K562 (cell line): Measurements from ENCODE around the gene VILL. TPM values are rescaled to one million over a fixed set of nuclear protein-coding genes. Genes with fewer than 3 reads are reported as not detected.

Source experiments
- CEBPG ChIP-seq, 3 experiments: fragments of 200-800 bp in 1 of 3; sonication (Bioruptor generic) in 1 of 3; sonication (generic) in 1 of 3; formaldehyde crosslinking in 1 of 3; IDR thresholded peaks in 2 of 3; conservative IDR thresholded peaks in 1 of 3; 2 replicates each; pipeline versions ENCODE4 v1.6.1 to v1.8.0; 2016 to 2022; ENCODE audit warnings: missing compliant biosample characterization in 2 of 3, missing genetic modification characterization in 2 of 3, mild to moderate bottlenecking in 1 of 3, missing genetic modification reagents in 1 of 3
- GTF2F1 ChIP-seq: IDR thresholded peaks from 2 replicates; pipeline ENCODE4 v1.6.1; 2011; ENCODE audit warnings: low read depth, low read length, improper control_type of control experiment
- GTF3C2 ChIP-seq: IDR thresholded peaks from 3 replicates; pipeline ENCODE4 v1.6.1; 2011; ENCODE audit warnings: borderline replicate concordance, mild to moderate bottlenecking, moderate library complexity; ENCODE audit not compliant: insufficient read length; ENCODE audit errors: extremely low read depth
- MECOM ChIP-seq: fragments of 250-450 bp; sonication (Bioruptor Pico); IDR thresholded peaks from 2 replicates; pipeline ENCODE4 v1.8.0; 2022; ENCODE audit warnings: inconsistent platforms
- RAD21 ChIP-seq, 2 experiments: fragments of 250-450 bp in 1 of 2; fragments of 450-650 bp in 1 of 2; sonication (Bioruptor Pico) in 1 of 2; formaldehyde crosslinking in 1 of 2; IDR thresholded peaks in 1 of 2; conservative IDR thresholded peaks in 1 of 2; 2 replicates each; pipeline versions ENCODE4 v1.4.0 to v1.8.0; 2020 to 2022; ENCODE audit warnings: mild to moderate bottlenecking in 2 of 2, moderate library complexity in 1 of 2
- RBM14 ChIP-seq: fragments of 200-400 bp; formaldehyde crosslinking; IDR thresholded peaks from 2 replicates; pipeline ENCODE4 v1.6.1; 2018; ENCODE audit warnings: low read depth, mild to moderate bottlenecking, low read length, moderate library complexity, borderline replicate concordance; ENCODE audit not compliant: insufficient read depth
- SUPT5H ChIP-seq: fragments of 450-650 bp; IDR thresholded peaks from 2 replicates; pipeline ENCODE4 v1.6.1; 2016
- TSHZ1 ChIP-seq: fragments of 250-450 bp; sonication (Bioruptor Pico); IDR thresholded peaks from 2 replicates; pipeline ENCODE4 v1.4.0; 2020; ENCODE audit warnings: mild to moderate bottlenecking, moderate library complexity
- polyA plus RNA-seq, 8 experiments: library from polyadenylated mRNA; depleted of rRNA in 4 of 8; stranded (reverse) in 5 of 8; unstranded in 3 of 8; fragments of >200 nt; fragmentation: Nextera tagmentation in 2 of 8; fragmentation: Illumina TruSeq in 1 of 8; extraction: Ambion mirVana in 2 of 8; extraction: Trizol in 1 of 8; gene quantifications; 2 replicates each; pipeline versions ENCODE4 v1.2.1 to v1.2.3, GENCODE V29; 2011 to 2014; ENCODE audit warnings: inconsistent platforms in 1 of 8, missing spikeins in 1 of 8
- total RNA-seq, 7 experiments: library from RNA; depleted of rRNA in 6 of 7; stranded (reverse); fragments of >200 nt in 6 of 7; fragmentation: Illumina TruSeq in 2 of 7; extraction: Trizol in 2 of 7; gene quantifications; 2 replicates each; pipeline versions ENCODE4 v1.2.1 to v1.2.3, GENCODE V29; 2011 to 2021; ENCODE audit warnings: low replicate concordance in 1 of 7
- TF ChIP-seq, protein P1 (sequence below): sonication (generic); formaldehyde crosslinking; IDR thresholded peaks from 2 replicates; pipeline ENCODE4 v1.8.0; 2022; ENCODE audit warnings: mild to moderate bottlenecking, missing genetic modification reagents
- TF ChIP-seq, protein P2 (sequence below), 3 experiments: fragments of 200-800 bp in 1 of 3; sonication (Bioruptor generic) in 1 of 3; sonication (generic) in 1 of 3; formaldehyde crosslinking in 1 of 3; IDR thresholded peaks; 2 replicates each; pipeline versions ENCODE4 v1.6.1 to v1.8.0; 2016 to 2022; ENCODE audit warnings: mild to moderate bottlenecking in 2 of 3, missing compliant biosample characterization in 2 of 3, missing genetic modification characterization in 2 of 3, missing genetic modification reagents in 1 of 3

The VILL gene
- total and polyA plus RNA-seq, 9 of the 15 experiments (the other 6 are each of a cell fraction or from before 2014, with no cell fraction given) = 0.11 to 16.0 (median 8.8) TPM

GRCh38 chr3:37945156-37945806, 45.3 kb upstream of the VILL start (continued):
- no peak for TF ChIP-seq RAD21 (CRISPR knock-in tag; conservative IDR thresholded peaks at IDR 0.05 in 1 of 2, IDR thresholded peaks at IDR 0.05 in 1 of 2)
- TF ChIP-seq SUPT5H = no peak
- TF ChIP-seq GTF3C2 = no peak
- TF ChIP-seq, protein P1, sequence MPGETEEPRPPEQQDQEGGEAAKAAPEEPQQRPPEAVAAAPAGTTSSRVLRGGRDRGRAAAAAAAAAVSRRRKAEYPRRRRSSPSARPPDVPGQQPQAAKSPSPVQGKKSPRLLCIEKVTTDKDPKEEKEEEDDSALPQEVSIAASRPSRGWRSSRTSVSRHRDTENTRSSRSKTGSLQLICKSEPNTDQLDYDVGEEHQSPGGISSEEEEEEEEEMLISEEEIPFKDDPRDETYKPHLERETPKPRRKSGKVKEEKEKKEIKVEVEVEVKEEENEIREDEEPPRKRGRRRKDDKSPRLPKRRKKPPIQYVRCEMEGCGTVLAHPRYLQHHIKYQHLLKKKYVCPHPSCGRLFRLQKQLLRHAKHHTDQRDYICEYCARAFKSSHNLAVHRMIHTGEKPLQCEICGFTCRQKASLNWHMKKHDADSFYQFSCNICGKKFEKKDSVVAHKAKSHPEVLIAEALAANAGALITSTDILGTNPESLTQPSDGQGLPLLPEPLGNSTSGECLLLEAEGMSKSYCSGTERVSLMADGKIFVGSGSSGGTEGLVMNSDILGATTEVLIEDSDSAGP (CRISPR knock-in tag) = no peak
- TF ChIP-seq, protein P2, sequence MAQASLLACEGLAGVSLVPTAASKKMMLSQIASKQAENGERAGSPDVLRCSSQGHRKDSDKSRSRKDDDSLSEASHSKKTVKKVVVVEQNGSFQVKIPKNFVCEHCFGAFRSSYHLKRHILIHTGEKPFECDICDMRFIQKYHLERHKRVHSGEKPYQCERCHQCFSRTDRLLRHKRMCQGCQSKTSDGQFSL (CRISPR knock-in tag; IDR thresholded peaks at IDR 0.05) = no peak
- TF ChIP-seq, protein P2 (tag; IDR thresholded peaks at IDR 0.05) = no peak
- TF ChIP-seq TSHZ1 (CRISPR knock-in tag) = no peak
- TF ChIP-seq CEBPG (CRISPR knock-in tag; IDR thresholded peaks at IDR 0.05) = no peak
- TF ChIP-seq CEBPG (tag; conservative IDR thresholded peaks at IDR 0.05 in 1 of 2, IDR thresholded peaks at IDR 0.05 in 1 of 2) = 0 out of 4 replicates have a peak, but pooled peaks of 1 of the 2 experiments have one; percentile 9
- peak; percentile 84 for TF ChIP-seq MECOM
- no peak for TF ChIP-seq RBM14
- TF ChIP-seq GTF2F1 = no peak
